GF-D8 (cell line): Measurements from ENCODE around the gene BNC2.

Source experiments
- DNase-seq: peaks from one replicate; lab custom pipeline; 2025; lab: John Stamatoyannopoulos, UW

Gene BNC2

GRCh38 chr9:16817514-16817913 lies 53.0 kb downstream of the BNC2 start:
- no peak for DNase-seq

- DNase-seq, result no peak
Observed at GRCh38 chr9:16817002-16817401, 53.5 kb downstream of the BNC2 start.

- DNase-seq, result no peak
Observed at GRCh38 chr9:16816011-16816410, 54.5 kb downstream of the BNC2 start.

- no peak for DNase-seq
Observed at GRCh38 chr9:16815079-16815478, 55.4 kb downstream of the BNC2 start.

- DNase-seq, result no peak
Observed at GRCh38 chr9:16813838-16814237, 56.6 kb downstream of the BNC2 start.

- no peak for DNase-seq
Observed at GRCh38 chr9:16811987-16812685, 58.3 kb downstream of the BNC2 start.

- no peak for DNase-seq
Observed at GRCh38 chr9:16809912-16810610, 60.4 kb downstream of the BNC2 start.

- DNase-seq, result no peak
Observed at GRCh38 chr9:16806674-16807073, 63.8 kb downstream of the BNC2 start.

- DNase-seq, result no peak
Observed at GRCh38 chr9:16803648-16804047, 66.8 kb downstream of the BNC2 start.

- no peak for DNase-seq
Observed at GRCh38 chr9:16801871-16802466, 68.5 kb downstream of the BNC2 start.

- DNase-seq, result no peak
Observed at GRCh38 chr9:16796304-16796825, 74.1 kb downstream of the BNC2 start.

GRCh38 chr9:16794871-16795639 lies 75.4 kb downstream of the BNC2 start:
- DNase-seq, result no peak

- no peak for DNase-seq
Observed at GRCh38 chr9:16794103-16794502, 76.4 kb downstream of the BNC2 start.

GRCh38 chr9:16787724-16788123 lies 82.7 kb downstream of the BNC2 start:
- DNase-seq, result no peak

- no peak for DNase-seq
Observed at GRCh38 chr9:16784002-16784401, 86.5 kb downstream of the BNC2 start.

- no peak for DNase-seq
Observed at GRCh38 chr9:16782490-16782889, 88.0 kb downstream of the BNC2 start.

GRCh38 chr9:16775330-16775729 lies 95.1 kb downstream of the BNC2 start:
- no peak for DNase-seq

GRCh38 chr9:16773617-16774016 lies 96.9 kb downstream of the BNC2 start:
- no peak for DNase-seq

GRCh38 chr9:16773116-16773515 lies 97.4 kb downstream of the BNC2 start:
- no peak for DNase-seq

GRCh38 chr9:16771356-16771755 lies 99.1 kb downstream of the BNC2 start:
- DNase-seq, result no peak

- no peak for DNase-seq
Observed at GRCh38 chr9:16769291-16769690, 101.2 kb downstream of the BNC2 start.

- no peak for DNase-seq
Observed at GRCh38 chr9:16768816-16769215, 101.7 kb downstream of the BNC2 start.
